Choroid plexus epithelial cell (primary cell): ENCODE data around the gene GALP.
"Not testable (repeated sequence)": the region's sequence is repeated elsewhere in the genome, so short reads cannot be mapped to it uniquely, and the experiment has no call there.

Experiments used
- DNase-seq: peaks from one replicate; pipeline ENCODE4 v3.0.0-alpha.2; 2010; ENCODE audit warnings: low read depth
- H3K4me3 ChIP-seq: 2 replicates; pipeline ENCODE4 v1.5.1; 2011; ENCODE audit warnings: low read depth, mild to moderate bottlenecking, control low read depth, low read length, moderate library complexity
- TF ChIP-seq, protein P1 (sequence below): conservative IDR thresholded peaks from 2 replicates; pipeline ENCODE4 v1.5.1; 2011; ENCODE audit warnings: low read depth, mild to moderate bottlenecking, control low read depth, inconsistent platforms, low read length, moderate library complexity

The GALP gene

DNA sequence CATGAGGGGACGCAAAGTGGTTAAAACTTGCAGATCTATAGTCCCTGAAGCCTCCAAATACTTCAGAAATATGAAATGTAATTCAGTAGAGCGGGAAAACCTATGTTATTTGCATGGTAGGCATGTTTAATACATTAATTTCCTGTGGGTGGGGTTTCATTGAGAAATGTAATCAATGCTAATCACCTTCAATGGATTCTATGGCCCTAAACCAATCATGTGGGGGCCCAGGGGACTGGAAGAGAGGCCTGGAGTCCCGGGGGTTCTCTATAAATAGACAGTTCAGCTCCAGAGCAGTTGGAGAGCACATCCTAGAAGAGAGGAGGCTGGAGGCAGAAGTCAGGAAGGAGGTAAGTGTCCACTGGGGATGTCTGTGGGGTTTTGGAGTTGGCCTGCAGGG lies 26.2 kb downstream of the GALP start, which contains the start of gene ZSCAN5C:
Gene ZSCAN5C, plus strand, starts transcription at position 301 of the 400 bp plus-strand sequence. CDS start 3,641 bp downstream, outside the sequence.
- DNase-seq, result no peak
- H3K4me3 ChIP-seq, result no peak within 1 kb of the TSS
- TF ChIP-seq, protein P1, sequence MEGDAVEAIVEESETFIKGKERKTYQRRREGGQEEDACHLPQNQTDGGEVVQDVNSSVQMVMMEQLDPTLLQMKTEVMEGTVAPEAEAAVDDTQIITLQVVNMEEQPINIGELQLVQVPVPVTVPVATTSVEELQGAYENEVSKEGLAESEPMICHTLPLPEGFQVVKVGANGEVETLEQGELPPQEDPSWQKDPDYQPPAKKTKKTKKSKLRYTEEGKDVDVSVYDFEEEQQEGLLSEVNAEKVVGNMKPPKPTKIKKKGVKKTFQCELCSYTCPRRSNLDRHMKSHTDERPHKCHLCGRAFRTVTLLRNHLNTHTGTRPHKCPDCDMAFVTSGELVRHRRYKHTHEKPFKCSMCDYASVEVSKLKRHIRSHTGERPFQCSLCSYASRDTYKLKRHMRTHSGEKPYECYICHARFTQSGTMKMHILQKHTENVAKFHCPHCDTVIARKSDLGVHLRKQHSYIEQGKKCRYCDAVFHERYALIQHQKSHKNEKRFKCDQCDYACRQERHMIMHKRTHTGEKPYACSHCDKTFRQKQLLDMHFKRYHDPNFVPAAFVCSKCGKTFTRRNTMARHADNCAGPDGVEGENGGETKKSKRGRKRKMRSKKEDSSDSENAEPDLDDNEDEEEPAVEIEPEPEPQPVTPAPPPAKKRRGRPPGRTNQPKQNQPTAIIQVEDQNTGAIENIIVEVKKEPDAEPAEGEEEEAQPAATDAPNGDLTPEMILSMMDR, result no peak

DNA sequence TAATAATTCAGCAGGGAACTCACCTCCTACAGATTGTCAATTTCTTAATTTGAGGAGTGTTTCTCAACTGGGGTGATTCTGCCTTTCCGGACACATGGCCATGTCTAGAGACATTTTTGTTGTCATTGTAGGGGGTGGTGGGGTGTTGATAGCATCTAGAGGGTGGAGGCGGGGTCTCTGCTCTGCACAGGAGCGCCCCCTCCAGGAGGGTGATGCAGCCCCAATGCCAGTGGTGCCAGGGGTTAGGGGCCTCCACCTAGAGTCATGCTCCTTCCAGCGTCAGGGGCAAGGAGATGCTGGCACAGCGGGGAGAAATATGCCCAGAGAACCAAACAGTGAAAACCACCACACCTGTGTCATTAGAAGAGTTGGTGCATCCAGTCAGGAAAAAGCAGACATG lies 31.8 kb downstream of the GALP start:
- not testable (repeated sequence) for H3K4me3 ChIP-seq, DNase-seq

DNA sequence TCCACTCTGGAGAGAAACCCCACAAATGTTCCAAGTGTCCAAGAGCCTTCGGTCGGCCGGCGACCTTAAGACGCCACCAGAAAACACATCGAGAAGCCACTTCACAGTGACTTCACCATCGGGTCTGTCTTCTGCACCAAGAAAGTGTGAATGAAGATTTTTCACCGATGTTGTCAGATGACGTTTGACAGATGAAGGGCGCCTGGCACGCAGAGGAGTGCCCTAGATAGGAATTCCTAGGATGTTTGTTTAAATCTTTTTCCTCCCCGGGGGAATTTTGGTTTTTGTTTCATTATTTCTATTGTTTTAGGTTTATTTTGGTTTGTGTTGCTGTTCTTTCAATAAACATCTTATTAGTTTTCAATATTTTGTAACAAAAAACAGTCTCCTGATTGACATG lies 33.3 kb downstream of the GALP start:
- TF ChIP-seq, protein P1, result no peak
- no peak overlapping the region for H3K4me3 ChIP-seq
- no peak for DNase-seq

DNA sequence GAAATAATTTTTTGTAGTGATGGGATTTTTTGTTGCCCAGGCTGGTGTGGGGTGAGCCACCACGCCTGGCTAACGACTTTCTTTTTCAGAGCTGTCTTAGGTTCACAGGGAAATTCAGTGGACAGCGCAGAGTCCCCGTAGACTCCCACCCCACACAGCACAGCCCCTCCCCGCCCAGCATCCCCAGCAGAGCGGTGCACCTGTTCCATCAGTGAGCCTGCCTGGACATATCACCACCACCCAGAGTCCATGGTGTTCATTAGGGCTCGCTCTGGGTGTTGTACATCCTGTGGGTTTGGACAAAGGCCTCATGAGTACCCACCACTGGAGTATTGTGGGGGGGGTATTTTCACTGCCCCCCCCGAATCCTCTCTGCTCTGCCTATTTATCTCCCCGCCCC lies 34.2 kb downstream of the GALP start:
- DNase-seq, H3K4me3 ChIP-seq: not testable (repeated sequence)

DNA sequence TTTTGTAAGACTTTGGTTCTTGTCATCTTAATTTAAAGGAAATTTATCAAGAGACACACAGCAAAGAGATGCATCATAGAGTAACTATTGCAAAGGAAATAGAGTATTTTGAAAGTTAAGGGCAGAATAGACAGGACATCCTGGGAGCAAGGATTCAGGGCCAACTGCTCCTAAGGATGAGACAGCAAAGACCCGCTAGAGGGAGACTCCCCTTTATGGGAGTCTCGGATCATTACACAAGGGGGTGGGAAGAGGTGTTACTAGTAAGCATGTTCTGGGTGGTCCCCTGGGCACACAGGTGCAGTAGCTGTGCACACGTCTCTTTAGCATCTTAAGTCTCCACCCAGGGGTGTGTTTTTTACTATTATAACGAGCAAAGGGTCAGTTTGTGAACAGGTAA lies 35.9 kb downstream of the GALP start:
- TF ChIP-seq, protein P1, result no peak
- H3K4me3 ChIP-seq, result no peak overlapping the region
- no peak for DNase-seq

DNA sequence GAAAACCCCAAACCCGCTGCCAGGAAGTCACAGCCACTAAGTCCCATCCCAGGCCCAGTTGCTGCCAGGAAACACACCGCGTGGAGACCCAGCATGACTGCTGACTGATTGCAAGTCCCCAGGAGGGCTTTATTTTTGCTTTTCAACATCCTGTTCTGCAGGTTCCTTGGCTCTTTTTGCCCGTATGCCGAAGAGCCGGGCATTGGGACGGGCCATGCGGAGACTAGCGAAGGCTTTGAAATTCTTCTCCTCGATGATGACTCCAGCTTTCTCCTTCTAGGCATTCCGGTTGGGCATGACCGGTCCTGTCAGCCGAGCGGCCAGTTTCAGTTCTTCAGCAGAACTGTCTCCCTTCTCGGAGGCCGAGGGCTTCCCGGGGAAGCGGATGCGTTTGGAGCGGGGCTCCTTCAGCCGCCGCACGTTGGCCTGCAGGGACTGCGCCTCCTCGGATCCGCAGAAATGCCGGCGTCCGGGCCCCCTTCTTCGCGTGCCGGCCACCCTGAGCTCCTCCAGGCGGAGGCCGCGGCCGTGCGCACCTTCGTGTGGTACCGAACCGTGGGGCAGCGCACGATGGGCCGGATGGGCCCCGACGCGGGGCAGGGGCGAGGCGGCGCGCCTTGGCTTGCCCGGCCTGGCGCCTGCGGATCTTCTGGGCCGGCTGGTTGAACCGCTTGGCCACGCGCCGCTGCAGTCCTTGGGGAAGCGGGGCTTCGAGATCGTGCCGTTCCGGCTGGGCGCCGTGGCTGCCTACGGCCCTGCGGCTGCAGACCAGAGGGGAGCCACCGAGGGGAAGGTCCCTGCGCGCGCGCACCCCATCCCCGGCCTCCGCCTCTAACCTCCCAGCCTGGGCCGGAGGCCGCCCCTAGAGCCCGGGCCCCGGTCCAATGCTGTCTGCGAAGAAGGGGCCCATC lies 41.5 kb downstream of the GALP start:
- DNase-seq, result peak; percentile 53
- peak overlapping the region; percentile 52 for H3K4me3 ChIP-seq
- TF ChIP-seq, protein P1, result no peak

DNA sequence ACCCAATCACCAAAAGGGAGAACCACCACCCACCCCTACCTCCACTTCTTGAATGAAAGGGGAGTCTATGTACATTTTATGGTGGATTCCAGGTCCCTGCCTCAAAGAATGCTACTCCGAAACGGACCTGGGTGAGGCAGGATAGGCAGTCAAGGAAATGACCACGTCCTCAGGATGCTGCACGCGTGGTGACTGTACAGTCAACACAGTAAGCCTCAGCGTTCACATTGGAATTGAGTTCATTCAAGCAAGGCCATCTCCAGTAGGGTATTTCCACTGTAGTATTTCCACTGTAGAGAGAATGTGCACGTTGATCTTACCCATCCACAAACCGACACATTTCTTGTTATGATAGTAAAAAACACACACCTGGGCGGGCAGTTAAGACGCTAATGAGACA lies 43.2 kb downstream of the GALP start:
- no peak overlapping the region for H3K4me3 ChIP-seq
- TF ChIP-seq, protein P1, result no peak
- no peak for DNase-seq

DNA sequence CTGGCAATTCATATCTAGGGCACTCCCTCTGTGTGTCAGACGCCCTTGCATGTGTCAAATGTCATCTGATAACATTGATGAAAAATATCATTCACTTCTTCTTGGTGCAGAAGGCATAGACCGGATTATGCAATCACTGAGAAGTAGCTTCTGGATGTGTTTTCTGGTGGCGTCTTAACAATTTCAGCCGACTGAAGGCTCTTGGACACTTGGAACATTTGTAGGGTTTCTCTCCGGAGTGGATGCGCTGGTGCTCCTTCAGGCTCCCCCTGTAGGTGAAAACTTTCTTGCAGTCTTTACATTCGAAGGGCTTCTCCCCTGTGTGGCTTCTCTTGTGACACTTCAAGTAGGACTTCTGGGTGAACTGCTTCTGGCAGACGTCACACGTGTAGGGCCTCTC lies 45.6 kb downstream of the GALP start:
- TF ChIP-seq, protein P1, result peak; percentile 54
- peak; percentile 45 for DNase-seq
- not testable (repeated sequence) for H3K4me3 ChIP-seq
